Inflammatory macrophage (primary cell): ENCODE results near the gene SP110.

Experiments used
- DNase-seq, 2 donors: peaks; one replicate each; pipeline ENCODE4 v3.0.0-alpha.2; 2020 to 2022

The SP110 gene

DNA sequence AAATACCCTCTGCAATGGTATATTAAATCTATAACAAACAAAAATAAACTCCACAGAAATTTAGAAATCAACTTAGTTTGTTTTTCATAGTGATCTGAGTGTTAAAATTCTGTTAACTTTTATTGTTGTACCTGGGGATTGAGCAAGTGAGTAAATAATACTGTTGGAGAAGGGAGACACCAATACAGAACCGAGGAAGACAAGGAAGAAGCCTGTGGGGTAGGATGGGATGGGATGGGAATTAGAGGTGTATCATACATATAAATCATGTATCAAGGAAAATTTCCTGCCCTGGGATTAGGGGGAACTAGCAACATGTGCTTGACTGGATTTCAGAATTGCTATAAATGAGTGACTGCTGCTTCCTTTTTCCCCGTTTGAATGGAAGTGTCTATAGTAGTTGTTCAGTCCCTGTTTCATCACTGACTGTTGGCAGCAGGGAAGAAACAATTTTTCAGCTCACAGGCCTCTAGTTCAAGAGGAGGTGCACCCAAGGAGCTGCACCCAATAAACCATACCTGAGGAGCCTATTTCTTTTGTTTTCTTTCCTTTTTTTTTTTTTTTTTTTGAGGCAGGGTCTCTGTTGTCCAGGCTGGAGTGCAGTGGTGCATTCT, 53.1 kb downstream of the SP110 start:
- DNase-seq, result peak in 1 of 2 donors; percentile 11

DNA sequence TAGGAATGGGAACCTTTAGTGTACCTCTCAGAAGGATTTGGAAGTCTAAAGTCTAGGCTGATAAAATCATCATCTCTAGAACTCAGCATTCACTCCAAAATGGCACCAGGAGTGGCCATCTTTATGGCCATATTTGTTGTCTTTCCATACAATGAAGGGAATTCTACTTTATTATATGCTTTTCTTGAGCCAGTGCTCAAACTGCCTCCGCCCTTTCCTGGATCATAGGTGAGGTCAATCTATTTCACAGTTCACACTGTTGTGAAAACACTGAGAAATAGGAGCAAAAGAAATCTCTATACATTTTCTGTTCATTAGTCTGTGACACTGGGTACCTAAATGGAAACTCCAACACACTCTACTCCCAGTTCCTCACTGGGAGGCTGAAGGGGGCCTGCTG, 55.6 kb downstream of the SP110 start:
- DNase-seq, result no peak

- peak; percentile 16 to 30 for DNase-seq
Measured at GRCh38 chr2:230162981-230163380, 56.8 kb downstream of the SP110 start.

- DNase-seq, result peak; percentile 26 to 38
Measured at GRCh38 chr2:230161184-230161583, 58.6 kb downstream of the SP110 start.

- peak; percentile 71 to 84 for DNase-seq
Measured at GRCh38 chr2:230160112-230160660, 59.6 kb downstream of the SP110 start.

DNA sequence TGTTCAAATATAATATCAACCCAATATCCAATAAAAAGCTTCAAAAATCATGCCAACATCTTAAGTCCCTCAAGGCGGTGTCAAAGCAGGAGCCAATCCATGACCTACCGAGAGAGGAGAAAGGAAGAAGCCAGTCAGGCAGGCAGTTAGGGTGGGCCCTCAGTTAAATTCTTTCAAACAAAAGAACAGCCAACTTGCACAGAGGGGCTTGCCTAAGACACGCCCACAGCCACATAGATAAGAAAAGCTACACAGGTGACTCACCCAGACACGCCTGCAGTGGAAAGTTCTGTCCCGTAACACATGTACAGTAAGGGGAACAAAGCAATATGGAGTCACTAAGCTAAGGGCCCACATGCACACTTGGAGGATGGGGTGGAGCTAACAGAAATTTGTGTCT, 61.3 kb downstream of the SP110 start:
- no peak for DNase-seq

DNA sequence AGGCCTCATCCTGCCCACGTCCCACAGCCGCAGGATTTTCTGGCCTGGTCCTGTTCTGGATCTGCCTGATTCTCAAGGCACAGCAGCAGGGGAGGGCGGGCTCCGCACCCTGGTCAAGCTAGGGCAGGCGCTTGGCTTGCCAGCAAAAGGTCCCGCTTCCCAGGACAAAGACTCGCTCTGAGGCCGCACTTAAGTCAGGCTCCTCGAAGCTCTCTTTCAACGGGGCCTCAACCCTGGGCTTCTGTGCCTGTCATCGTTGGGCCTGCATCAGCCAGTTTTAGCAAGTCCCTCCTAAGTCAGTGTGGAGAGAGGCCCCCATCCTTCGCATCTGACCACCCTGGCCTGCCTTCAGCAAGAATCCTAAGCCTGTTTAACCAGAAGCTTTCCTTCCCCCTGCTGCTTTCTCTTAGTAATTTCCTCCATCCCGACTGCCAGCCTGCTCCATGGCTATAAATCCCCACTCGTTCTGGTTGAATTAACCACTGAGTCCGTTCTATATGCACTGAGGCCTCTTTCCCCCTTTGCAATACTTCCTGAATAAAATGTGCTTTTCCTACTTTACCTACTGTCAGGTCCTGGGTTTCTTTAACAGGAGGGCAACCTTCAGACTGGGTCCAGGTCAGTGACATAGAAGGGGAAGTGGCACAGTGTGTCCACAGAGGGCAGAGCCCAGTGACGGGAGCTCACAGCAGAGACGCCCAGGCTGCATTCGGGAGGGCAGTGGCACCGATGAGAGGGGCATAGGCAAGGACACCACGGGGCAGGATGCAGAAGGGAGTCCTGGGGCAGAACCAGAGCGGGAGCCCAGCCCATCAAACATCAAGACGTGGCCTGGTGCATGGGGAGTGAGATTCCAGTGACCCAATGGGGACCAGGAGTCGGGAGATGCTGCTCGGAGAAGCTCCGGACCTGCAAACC, 62.7 kb downstream of the SP110 start:
- DNase-seq, result no peak

GRCh38 chr2:230155359-230155758, 64.4 kb downstream of the SP110 start:
- no peak for DNase-seq

- DNase-seq, result no peak
Measured at GRCh38 chr2:230153390-230153976, 66.3 kb downstream of the SP110 start.

- no peak for DNase-seq
Measured at GRCh38 chr2:230152334-230152733, 67.5 kb downstream of the SP110 start.

DNA sequence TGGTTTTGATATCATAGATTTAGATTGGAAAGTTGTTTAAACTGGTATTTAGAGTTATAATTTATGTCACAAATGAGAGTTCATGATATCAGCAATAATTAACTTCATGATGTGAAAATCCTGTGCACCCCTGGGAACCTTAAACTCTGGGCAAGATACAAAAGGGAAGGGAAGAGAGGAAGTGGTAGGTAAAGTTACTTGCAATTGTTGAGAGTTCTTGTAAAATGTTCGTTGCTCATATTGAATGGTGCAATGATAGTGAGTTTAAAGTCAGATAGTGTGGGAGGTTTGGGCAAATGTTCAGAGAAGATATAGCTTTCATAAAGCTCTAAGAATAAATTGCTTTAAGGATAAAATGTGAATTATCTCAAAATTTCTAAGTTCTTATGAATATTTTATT, 75.4 kb downstream of the SP110 start:
- peak; percentile 42 to 66 for DNase-seq

DNA sequence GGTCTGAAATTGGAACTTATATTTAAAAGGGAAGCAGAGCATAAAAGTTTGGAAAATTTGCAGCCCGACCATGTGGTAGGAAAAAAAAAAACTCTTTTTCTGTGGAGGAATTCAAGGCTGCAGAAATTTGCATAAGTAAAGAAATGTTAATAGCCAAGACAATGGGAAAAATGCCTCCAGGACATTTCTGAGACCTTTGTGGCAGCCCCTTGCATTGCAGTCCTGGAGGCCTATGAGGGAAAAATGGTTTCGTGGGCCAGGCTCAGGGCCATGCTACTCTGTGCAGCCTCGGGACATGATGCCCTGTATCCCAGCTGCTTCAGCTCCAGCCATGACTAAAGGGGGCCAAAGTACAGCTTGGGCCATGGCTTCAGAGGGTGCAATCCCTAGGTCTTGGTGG, 79.1 kb downstream of the SP110 start:
- no peak for DNase-seq

DNA sequence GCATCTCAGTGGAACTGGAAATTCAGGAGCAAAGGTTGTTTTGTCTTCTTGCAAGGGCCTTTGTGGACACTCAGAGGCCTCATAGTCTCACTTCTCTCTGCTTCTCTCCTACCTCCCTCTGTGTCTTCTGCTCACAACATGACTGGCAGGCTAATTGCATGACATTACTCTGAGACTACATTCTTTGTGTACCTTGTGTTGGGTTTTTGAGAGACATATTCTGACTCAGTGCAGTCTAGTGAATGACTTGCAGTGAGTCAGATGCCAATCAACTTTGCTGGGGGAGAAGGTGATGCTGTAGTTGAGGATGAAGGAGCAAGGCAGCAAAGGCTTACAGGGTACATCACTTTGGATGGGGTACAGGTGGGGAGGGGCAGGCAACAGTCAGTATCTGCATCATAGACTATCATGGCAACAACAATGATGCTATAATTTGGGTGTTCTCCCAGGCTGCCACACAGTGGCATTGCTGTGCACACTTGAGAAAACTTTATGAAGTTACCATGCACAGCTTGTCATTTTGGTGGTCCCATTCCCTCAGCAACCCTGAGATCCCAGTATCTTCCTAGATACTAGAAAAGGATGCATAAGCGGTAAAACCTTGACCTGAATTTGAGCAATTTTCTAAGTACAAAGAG, 81.8 kb downstream of the SP110 start:
- no peak for DNase-seq

DNA sequence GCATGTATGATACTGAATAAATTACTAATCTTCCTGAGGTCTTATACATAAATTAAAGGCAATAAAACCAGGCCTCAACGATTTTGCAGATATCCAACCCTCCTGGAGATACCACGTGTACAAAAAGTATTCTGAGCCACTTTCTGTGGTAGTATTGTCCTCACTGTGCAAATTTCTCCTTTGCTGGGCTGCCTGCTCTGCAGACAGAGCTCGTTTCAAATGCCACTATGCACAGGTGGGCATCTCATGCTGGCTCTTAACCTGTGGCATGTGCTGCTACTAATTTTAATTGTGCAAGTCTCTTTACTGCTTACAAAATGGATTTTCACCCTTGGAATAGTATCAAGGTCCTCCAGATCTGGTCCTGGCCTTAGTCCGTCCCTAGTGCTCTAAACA, 84.7 kb downstream of the SP110 start:
- no peak for DNase-seq

DNA sequence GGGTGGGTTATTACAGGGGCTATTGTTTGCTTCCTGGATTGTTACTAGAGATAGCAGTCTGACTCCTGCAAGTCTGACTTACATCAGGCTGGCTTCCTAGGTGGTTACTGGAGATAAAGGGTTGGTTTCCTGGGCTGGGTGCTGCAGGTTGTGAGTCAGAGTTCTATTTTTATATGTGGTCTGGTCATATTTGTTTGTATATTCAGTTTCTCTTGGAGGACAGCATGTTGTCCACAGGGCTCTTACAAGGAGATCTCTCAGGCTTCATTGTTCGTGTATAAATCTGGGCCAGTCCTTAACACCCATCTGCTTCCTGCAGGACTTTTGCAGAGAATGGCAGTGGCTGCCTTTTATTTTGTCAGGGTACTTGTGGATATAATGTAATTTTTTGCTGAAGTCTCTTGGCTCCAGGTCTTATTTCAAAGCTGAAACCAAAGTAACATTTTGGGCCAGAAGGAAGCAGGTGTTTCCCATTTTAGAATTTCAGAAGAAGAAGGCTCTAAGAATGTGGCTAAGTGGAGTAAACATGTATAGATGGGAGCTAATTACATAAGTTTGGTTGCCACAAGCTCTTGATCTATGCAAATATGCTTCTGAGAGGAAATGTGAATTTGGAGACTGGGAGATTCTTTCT, 85.2 kb downstream of the SP110 start:
- DNase-seq, result no peak

DNA sequence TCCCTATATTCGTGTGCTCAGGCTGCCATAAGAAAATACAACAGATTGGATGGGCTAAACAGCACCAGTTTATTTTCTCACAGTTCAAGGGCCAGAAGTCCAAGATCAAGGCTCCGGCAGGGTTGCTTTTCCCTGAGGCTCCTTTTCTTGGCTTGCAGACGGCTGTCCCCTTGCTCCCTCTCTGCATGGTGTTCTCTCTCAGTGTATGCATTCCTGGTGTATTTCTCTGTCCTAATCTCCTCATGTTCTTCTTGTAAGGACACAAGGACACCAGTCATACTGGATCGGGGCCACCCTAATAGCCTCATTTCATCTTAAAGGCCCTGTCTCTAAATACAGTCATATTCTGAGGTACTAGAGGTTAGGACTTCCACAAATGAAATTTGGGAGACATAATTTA, 88.4 kb downstream of the SP110 start:
- no peak for DNase-seq

GRCh38 chr2:230130668-230131364, 89.0 kb downstream of the SP110 start:
- DNase-seq, result no peak

- no peak for DNase-seq
Measured at GRCh38 chr2:230129343-230129742, 90.4 kb downstream of the SP110 start.

- no peak for DNase-seq
Measured at GRCh38 chr2:230128623-230129342, 91.0 kb downstream of the SP110 start.

GRCh38 chr2:230127195-230127594, 92.6 kb downstream of the SP110 start:
- no peak for DNase-seq
